Naive thymus-derived CD4-positive, alpha-beta T cell (primary cell): ENCODE results near the gene LITAFD. TPM values are rescaled to one million over a fixed set of nuclear protein-coding genes. Genes with fewer than 3 reads are reported as not detected.

Experiments
- ATAC-seq: fragments of 150-1000 bp; cut with Tn5 transposase; 2 replicates; pipeline ENCODE4 v1.10.0; 2021; ENCODE audit warnings: mild to moderate bottlenecking, moderate library complexity
- CTCF ChIA-PET: fragments of 350-600 bp; sonication (Branson Sonifier 250); formaldehyde crosslinking; loops from one replicate; lab custom pipeline; 2021; ENCODE audit warnings: antibody characterized with exemption; lab: Charles Lee
- POLR2A ChIA-PET: fragments of 350-600 bp; sonication (Branson Sonifier 250); formaldehyde crosslinking; loops from one replicate; lab custom pipeline; 2021; ENCODE audit warnings: antibody characterized with exemption, inconsistent platforms; lab: Charles Lee
- DNase-seq, 9 donors: peaks; one replicate each; pipeline versions ENCODE4 v3.0.0 to v3.0.0-alpha.2; 2020 to 2022; ENCODE audit warnings: mixed read lengths in 1 of 9
- H3K27ac ChIP-seq: one replicate; pipeline ENCODE4 v1.7.0; 2013; ENCODE audit warnings: mild to moderate bottlenecking, low read depth, low read length, moderate library complexity
- H3K27me3 ChIP-seq, 2 donors: one replicate each; pipeline ENCODE4 v1.7.0; 2013; ENCODE audit warnings: low read length in 2 of 2, mild to moderate bottlenecking in 2 of 2, moderate library complexity in 2 of 2; ENCODE audit not compliant: control insufficient read depth in 2 of 2, insufficient read depth in 2 of 2
- H3K36me3 ChIP-seq, 3 experiments: 1 replicate in 2 of 3; 2 replicates in 1 of 3; pipeline ENCODE4 v1.7.0; 2013; ENCODE audit warnings: low read length in 3 of 3, mild to moderate bottlenecking in 3 of 3, moderate library complexity in 1 of 3; ENCODE audit not compliant: insufficient read depth in 3 of 3, control insufficient read depth in 2 of 3
- H3K4me1 ChIP-seq, 2 donors: one replicate each; pipeline ENCODE4 v1.7.0; 2013; ENCODE audit warnings: low read length in 2 of 2, mild to moderate bottlenecking in 2 of 2, moderate library complexity in 1 of 2; ENCODE audit not compliant: control insufficient read depth in 2 of 2, insufficient read depth in 2 of 2
- H3K4me3 ChIP-seq: 2 replicates; pipeline ENCODE4 v1.7.0; 2013; ENCODE audit warnings: mild to moderate bottlenecking, low read length
- H3K9me3 ChIP-seq, 3 experiments: 1 replicate in 2 of 3; 2 replicates in 1 of 3; pipeline ENCODE4 v1.7.0; 2013; ENCODE audit warnings: low read length in 3 of 3; ENCODE audit not compliant: control insufficient read depth in 2 of 3
- H3K27ac Mint-ChIP-seq, 9 donors: one replicate each; pipeline ENCODE4 v1.8.0; 2020 to 2022; ENCODE audit warnings: mixed read lengths in 9 of 9, mild to moderate bottlenecking in 8 of 9, moderate library complexity in 5 of 9, inconsistent platforms in 2 of 9
- H3K27me3 Mint-ChIP-seq, 5 donors: one replicate each; pipeline ENCODE4 v1.8.0; 2021 to 2022; ENCODE audit warnings: mixed read lengths in 5 of 5, mild to moderate bottlenecking in 1 of 5
- H3K36me3 Mint-ChIP-seq, 5 donors: one replicate each; pipeline ENCODE4 v1.8.0; 2020 to 2022; ENCODE audit warnings: mixed read lengths in 5 of 5, mild to moderate bottlenecking in 3 of 5, inconsistent platforms in 1 of 5
- H3K4me1 Mint-ChIP-seq, 7 donors: one replicate each; pipeline ENCODE4 v1.8.0; 2020 to 2022; ENCODE audit warnings: mixed read lengths in 7 of 7, mild to moderate bottlenecking in 3 of 7, inconsistent platforms in 1 of 7
- H3K4me3 Mint-ChIP-seq, 10 donors: one replicate each; pipeline ENCODE4 v1.8.0; 2020 to 2022; ENCODE audit warnings: mild to moderate bottlenecking in 10 of 10, mixed read lengths in 10 of 10, moderate library complexity in 6 of 10, inconsistent platforms in 2 of 10
- H3K9me3 Mint-ChIP-seq, 11 donors: one replicate each; pipeline ENCODE4 v1.8.0; 2020 to 2022; ENCODE audit warnings: mixed read lengths in 11 of 11, mild to moderate bottlenecking in 4 of 11, inconsistent platforms in 1 of 11, moderate library complexity in 1 of 11
- intact Hi-C, 2 donors: fragments of 100-400 bp; cut with micrococcal nuclease; formaldehyde crosslinking; loops; one replicate each; pipeline ENCODE4 v1.15.1; 2023
- polyA plus RNA-seq, 2 donors: library from polyadenylated mRNA; unstranded; fragments of 300-500 nt; fragmentation: Illumina TruSeq; gene quantifications; one replicate each; pipeline ENCODE4 v1.2.3, GENCODE V29; 2021
- total RNA-seq, 6 experiments: library from RNA in 5 of 6; stranded (reverse) in 5 of 6; gene quantifications; 1 replicate in 5 of 6; 2 replicates in 1 of 6; pipeline ENCODE4 v1.2.3 and lab custom pipeline; 2021 to 2026

Gene LITAFD
- total and polyA plus RNA-seq, 7 experiments from 2014 or later, result not detected

- POLR2A ChIA-PET, result interaction anchor here (0.6 to 1.2 kb wide), 4 partner anchors 10 to 116 kb away, joined by 3 to 4 read pairs (median 3); partner anchors contain the start of gene USP7
- Histone ChIP-seq H3K9me3 (no peaks in the 10 kb centered on the region), H3K4me3 (no peak overlapping the region), H3K4me1 (peaks cover 0 to 17% of the 10 kb centered on the region in 2 donors), H3K27me3 (no peaks in the 10 kb centered on the region), H3K36me3 (peaks cover 14 to 95% (median 21%) of the 10 kb centered on the region in 3 experiments), H3K27ac (no peak overlapping the region)
- Mint-ChIP-seq H3K36me3 (peaks cover 3 to 64% (median 19%) of the 10 kb centered on the region in 5 donors), H3K27ac (peak overlapping the region; percentile 33 to 91 (median 86)), H3K4me1 (peaks cover 14 to 71% (median 36%) of the 10 kb centered on the region in 7 donors), H3K9me3 (no peaks in the 10 kb centered on the region), H3K27me3 (no peaks in the 10 kb centered on the region), H3K4me3 (peak overlapping the region in 9 of 10 donors; percentile 13 to 78 (median 65))
- intact Hi-C loops, result loop anchor here in 1 of 2 donors (10.0 kb wide), 1 partner anchor 45 kb away; the partner anchor contains the start of gene USP7
- DNase-seq (peak in 1 of 9 donors; percentile 15), ATAC-seq (peak; percentile 57)
- CTCF ChIA-PET, result interaction anchor here (1.0 to 1.3 kb wide), 2 partner anchors 17 to 215 kb away, joined by 3 to 4 read pairs; no protein-coding TSS in a partner anchor
These were observed 37.2 kb downstream of the LITAFD start for GRCh38 chr16:8919089-8919933.

- intact Hi-C loops, result loop anchor here in 1 of 2 donors (10.0 kb wide), 1 partner anchor 45 kb away; the partner anchor contains the start of gene USP7
- Histone ChIP-seq H3K4me3 (no peak overlapping the region), H3K27ac (no peak overlapping the region), H3K36me3 (peaks cover 14 to 93% (median 21%) of the 10 kb centered on the region in 3 experiments), H3K4me1 (peaks cover 0 to 17% of the 10 kb centered on the region in 2 donors), H3K27me3 (no peaks in the 10 kb centered on the region), H3K9me3 (no peaks in the 10 kb centered on the region)
- peak overlapping the region; percentile 56 to 91 (median 86) for H3K27ac Mint-ChIP-seq
- ATAC-seq (peak; percentile 68), DNase-seq (peak in 3 of 9 donors; percentile 25 to 40 (median 33))
- H3K27me3 Mint-ChIP-seq, result no peaks in the 10 kb centered on the region
- no peaks in the 10 kb centered on the region for H3K9me3 Mint-ChIP-seq
- H3K36me3 Mint-ChIP-seq, result peaks cover 3 to 60% (median 17%) of the 10 kb centered on the region in 5 donors
- H3K4me3 Mint-ChIP-seq, result peak overlapping the region in 9 of 10 donors; percentile 13 to 78 (median 65)
- CTCF ChIA-PET, result interaction anchor here (1.0 to 1.3 kb wide), 2 partner anchors 16 to 215 kb away, joined by 3 to 4 read pairs; no protein-coding TSS in a partner anchor
- peaks cover 13 to 73% (median 43%) of the 10 kb centered on the region in 7 donors for H3K4me1 Mint-ChIP-seq
- POLR2A ChIA-PET, result interaction anchor here (0.6 to 1.2 kb wide), 4 partner anchors 11 to 115 kb away, joined by 3 to 4 read pairs (median 3); partner anchors contain the start of gene USP7
These were observed 37.8 kb downstream of the LITAFD start for GRCh38 chr16:8919934-8920462.

GRCh38 chr16:8920645-8921346, 38.6 kb downstream of the LITAFD start:
- POLR2A ChIA-PET, result no interaction called here

GRCh38 chr16:8921347-8921984, 39.3 kb downstream of the LITAFD start:
- no peak for DNase-seq
- H3K4me3 ChIP-seq, result no peak overlapping the region
- H3K27ac ChIP-seq, result no peak overlapping the region
- H3K4me3 Mint-ChIP-seq, result peak overlapping the region in 1 of 10 donors; percentile 20
- ChIA-PET POLR2A (interaction anchor here (0.6 kb wide), 2 partner anchors 18 to 262 kb away, joined by 3 to 5 read pairs; no protein-coding TSS in a partner anchor), CTCF (interaction anchor here (0.5 kb wide), 1 partner anchor 117 kb away, joined by 5 read pairs; no protein-coding TSS in a partner anchor)
- H3K9me3 Mint-ChIP-seq, result no peaks in the 10 kb centered on the region
- peaks cover 14 to 83% (median 14%) of the 10 kb centered on the region in 3 experiments for H3K36me3 ChIP-seq
- peaks cover 11 to 70% (median 37%) of the 10 kb centered on the region in 7 donors for H3K4me1 Mint-ChIP-seq
- H3K9me3 ChIP-seq, result no peaks in the 10 kb centered on the region
- no peaks in the 10 kb centered on the region for H3K27me3 ChIP-seq
- H3K27ac Mint-ChIP-seq, result peak overlapping the region in 6 of 9 donors; percentile 14 to 77 (median 40)
- intact Hi-C loops, result no loop called here
- H3K27me3 Mint-ChIP-seq, result no peaks in the 10 kb centered on the region
- ATAC-seq, result no peak
- peaks cover 0 to 17% of the 10 kb centered on the region in 2 donors for H3K4me1 ChIP-seq
- H3K36me3 Mint-ChIP-seq, result peaks cover 0 to 51% (median 13%) of the 10 kb centered on the region in 5 donors

More at GRCh38 chr16:8920645-8921346, 38.6 kb downstream of the LITAFD start:
- H3K36me3 Mint-ChIP-seq, result peaks cover 3 to 57% (median 17%) of the 10 kb centered on the region in 5 donors
- Histone ChIP-seq H3K36me3 (peaks cover 14 to 87% (median 17%) of the 10 kb centered on the region in 3 experiments), H3K4me1 (peaks cover 0 to 17% of the 10 kb centered on the region in 2 donors), H3K27me3 (no peaks in the 10 kb centered on the region), H3K9me3 (no peaks in the 10 kb centered on the region), H3K27ac (no peak overlapping the region), H3K4me3 (no peak overlapping the region)
- H3K27me3 Mint-ChIP-seq, result no peaks in the 10 kb centered on the region
- H3K4me1 Mint-ChIP-seq, result peaks cover 11 to 75% (median 40%) of the 10 kb centered on the region in 7 donors
- DNase-seq (no peak), ATAC-seq (no peak)
- H3K9me3 Mint-ChIP-seq, result no peaks in the 10 kb centered on the region
- H3K27ac Mint-ChIP-seq, result peak overlapping the region in 6 of 9 donors; percentile 14 to 91 (median 44)
- CTCF ChIA-PET, result no interaction called here
- intact Hi-C loops, result no loop called here
- H3K4me3 Mint-ChIP-seq, result peak overlapping the region in 1 of 10 donors; percentile 20

- DNase-seq (no peak), ATAC-seq (no peak)
- H3K27ac ChIP-seq, result no peak overlapping the region
- no peaks in the 10 kb centered on the region for H3K9me3 ChIP-seq
- ChIA-PET CTCF (no interaction called here), POLR2A (no interaction called here)
- no peak overlapping the region for H3K4me3 Mint-ChIP-seq
- peak overlapping the region in 1 of 9 donors; percentile 32 for H3K27ac Mint-ChIP-seq
- no peaks in the 10 kb centered on the region for H3K9me3 Mint-ChIP-seq
- peaks cover 0 to 47% (median 16%) of the 10 kb centered on the region in 5 donors for H3K36me3 Mint-ChIP-seq
- peaks cover 11 to 67% (median 44%) of the 10 kb centered on the region in 7 donors for H3K4me1 Mint-ChIP-seq
- peaks cover 14 to 81% (median 16%) of the 10 kb centered on the region in 3 experiments for H3K36me3 ChIP-seq
- peaks cover 0 to 17% of the 10 kb centered on the region in 2 donors for H3K4me1 ChIP-seq
- H3K27me3 ChIP-seq, result no peaks in the 10 kb centered on the region
- no peaks in the 10 kb centered on the region for H3K27me3 Mint-ChIP-seq
- intact Hi-C loops, result no loop called here
- H3K4me3 ChIP-seq, result no peak overlapping the region
These were observed 41.0 kb downstream of the LITAFD start for GRCh38 chr16:8923199-8923598.
